ENCODE measurements around the gene SUMO2. TPM values are rescaled to one million over a fixed set of nuclear protein-coding genes. Genes with fewer than 3 reads are reported as not detected.
"Not testable (repeated sequence)": the region's sequence is repeated elsewhere in the genome, so short reads cannot be mapped to it uniquely, and the experiment has no call there.

The SUMO2 gene
- total RNA-seq, 1 donor from 2014 or later, result 365 TPM

- ATAC-seq (ENCODE audit: low read depth) (no peak), DNase-seq (no peak)
- no peak overlapping the region for H3K27ac Mint-ChIP-seq
- no peaks in the 10 kb centered on the region for H3K27me3 Mint-ChIP-seq
- peaks cover 51% of the 10 kb centered on the region for H3K36me3 Mint-ChIP-seq (ENCODE audit: low read depth)
- peaks cover 18% of the 10 kb centered on the region for H3K4me1 Mint-ChIP-seq
- H3K4me3 Mint-ChIP-seq, result no peak overlapping the region
- ChIA-PET POLR2A (interaction anchor here (0.7 to 0.8 kb wide), 2 partner anchors 11 to 212 kb away, joined by 5 to 6 read pairs; no protein-coding TSS in a partner anchor), CTCF (interaction anchor here (1.0 kb wide), 1 partner anchor 60 kb away, joined by 3 read pairs; no protein-coding TSS in a partner anchor)
- no peaks in the 10 kb centered on the region for H3K9me3 Mint-ChIP-seq
- TF ChIP-seq, protein P1, sequence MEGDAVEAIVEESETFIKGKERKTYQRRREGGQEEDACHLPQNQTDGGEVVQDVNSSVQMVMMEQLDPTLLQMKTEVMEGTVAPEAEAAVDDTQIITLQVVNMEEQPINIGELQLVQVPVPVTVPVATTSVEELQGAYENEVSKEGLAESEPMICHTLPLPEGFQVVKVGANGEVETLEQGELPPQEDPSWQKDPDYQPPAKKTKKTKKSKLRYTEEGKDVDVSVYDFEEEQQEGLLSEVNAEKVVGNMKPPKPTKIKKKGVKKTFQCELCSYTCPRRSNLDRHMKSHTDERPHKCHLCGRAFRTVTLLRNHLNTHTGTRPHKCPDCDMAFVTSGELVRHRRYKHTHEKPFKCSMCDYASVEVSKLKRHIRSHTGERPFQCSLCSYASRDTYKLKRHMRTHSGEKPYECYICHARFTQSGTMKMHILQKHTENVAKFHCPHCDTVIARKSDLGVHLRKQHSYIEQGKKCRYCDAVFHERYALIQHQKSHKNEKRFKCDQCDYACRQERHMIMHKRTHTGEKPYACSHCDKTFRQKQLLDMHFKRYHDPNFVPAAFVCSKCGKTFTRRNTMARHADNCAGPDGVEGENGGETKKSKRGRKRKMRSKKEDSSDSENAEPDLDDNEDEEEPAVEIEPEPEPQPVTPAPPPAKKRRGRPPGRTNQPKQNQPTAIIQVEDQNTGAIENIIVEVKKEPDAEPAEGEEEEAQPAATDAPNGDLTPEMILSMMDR (IDR thresholded peaks at IDR 0.05), result no peak
- intact Hi-C loops (cut with micrococcal nuclease), result loop anchor here (5.0 kb wide), 2 partner anchors 77 to 287 kb away; partner anchors contain the start of genes NT5C, OTOP2 and USH1G
Measured at GRCh38 chr17:75209061-75209460, 26.3 kb upstream of the SUMO2 start.

- CTCF ChIA-PET, result interaction anchor here (0.5 to 1.0 kb wide), 2 partner anchors 28 to 61 kb away, joined by 3 read pairs; no protein-coding TSS in a partner anchor
- Mint-ChIP-seq H3K27ac (no peak overlapping the region), H3K36me3 (ENCODE audit: low read depth) (peaks cover 45% of the 10 kb centered on the region), H3K27me3 (no peaks in the 10 kb centered on the region), H3K4me1 (peaks cover 18% of the 10 kb centered on the region), H3K4me3 (peak overlapping the region; percentile 38), H3K9me3 (no peaks in the 10 kb centered on the region)
- POLR2A ChIA-PET, result interaction anchor here (0.6 kb wide), 1 partner anchor 93 kb away, joined by 6 read pairs; no protein-coding TSS in a partner anchor
- TF ChIP-seq, protein P1 (IDR thresholded peaks at IDR 0.05), result no peak
- DNase-seq (no peak), ATAC-seq (ENCODE audit: low read depth) (no peak)
- intact Hi-C loops (cut with micrococcal nuclease), result loop anchor here (5.0 kb wide), 2 partner anchors 76 to 286 kb away; partner anchors contain the start of genes NT5C, OTOP2 and USH1G
Measured at GRCh38 chr17:75208161-75208560, 25.4 kb upstream of the SUMO2 start.

DNA sequence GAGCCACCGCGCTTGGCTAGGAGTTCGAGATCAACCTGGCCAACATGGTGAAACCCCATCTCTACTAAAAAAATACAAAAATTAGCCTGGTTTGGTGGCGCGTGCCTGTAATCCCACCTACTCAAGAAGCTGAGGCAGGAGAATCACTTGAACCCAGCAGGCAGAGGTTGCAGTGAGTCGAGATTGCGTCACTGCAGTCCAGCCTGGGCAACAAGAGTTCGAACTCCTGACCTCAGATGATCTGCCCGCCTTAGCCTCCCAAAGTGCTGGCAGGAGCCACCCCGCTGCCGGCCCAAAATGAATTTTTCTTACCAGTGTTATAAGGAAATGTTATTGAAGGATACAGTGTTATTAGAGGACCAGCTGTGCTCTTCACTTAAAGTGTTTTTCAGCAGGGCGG, 25.0 kb upstream of the SUMO2 start:
- TF ChIP-seq, protein P1 (IDR thresholded peaks at IDR 0.05), result no peak
- Mint-ChIP-seq H3K36me3 (ENCODE audit: low read depth) (peaks cover 41% of the 10 kb centered on the region), H3K27me3 (no peaks in the 10 kb centered on the region), H3K4me1 (peaks cover 18% of the 10 kb centered on the region), H3K27ac (no peak overlapping the region), H3K4me3 (peak overlapping the region; percentile 38), H3K9me3 (no peaks in the 10 kb centered on the region)
- no peak for DNase-seq
- ChIA-PET POLR2A (interaction anchor here (1.0 kb wide), 1 partner anchor 35 kb away, joined by 3 read pairs; no protein-coding TSS in a partner anchor), CTCF (interaction anchor here (0.7 kb wide), 1 partner anchor 106 kb away, joined by 3 read pairs; no protein-coding TSS in a partner anchor)
- ATAC-seq (ENCODE audit: low read depth), result no peak
- intact Hi-C loops (cut with micrococcal nuclease), result loop anchor here (5.0 kb wide), 2 partner anchors 75 to 285 kb away; partner anchors contain the start of genes NT5C, OTOP2 and USH1G

DNA sequence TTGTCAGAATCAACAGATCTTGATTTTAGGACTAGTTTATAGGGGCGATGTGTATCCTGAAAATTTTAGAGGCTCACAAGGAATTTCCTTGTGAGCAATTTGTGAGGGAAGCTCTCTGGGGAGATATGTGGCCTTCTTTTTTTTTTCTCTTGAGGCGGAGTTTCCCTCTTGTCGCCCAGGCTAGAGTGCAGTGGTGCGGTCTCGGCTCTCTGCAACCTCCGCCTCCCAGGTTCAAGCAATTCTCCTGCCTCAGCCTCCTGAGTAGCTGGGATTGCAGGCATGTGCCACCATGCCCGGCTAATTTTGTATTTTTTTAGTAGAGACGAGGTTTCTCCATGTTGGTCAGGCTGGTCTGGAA, 24.3 kb upstream of the SUMO2 start:
- not testable (repeated sequence) for H3K27me3 Mint-ChIP-seq; H3K27ac Mint-ChIP-seq; ATAC-seq (ENCODE audit: low read depth); H3K9me3 Mint-ChIP-seq; DNase-seq
- CTCF ChIA-PET, result interaction anchor here (0.7 to 2.8 kb wide), 3 partner anchors 64 to 246 kb away, joined by 3 to 17 read pairs (median 4); partner anchors contain the start of gene MIF4GD
- POLR2A ChIA-PET, result interaction anchor here (1.0 kb wide), 1 partner anchor 35 kb away, joined by 3 read pairs; no protein-coding TSS in a partner anchor
- Mint-ChIP-seq H3K36me3 (ENCODE audit: low read depth) (peaks cover 37% of the 10 kb centered on the region), H3K4me1 (peaks cover 18% of the 10 kb centered on the region), H3K4me3 (peak overlapping the region; percentile 96)
- intact Hi-C loops (cut with micrococcal nuclease), result loop anchor here (5.0 kb wide), 2 partner anchors 75 to 285 kb away; partner anchors contain the start of genes NT5C, OTOP2 and USH1G

DNA sequence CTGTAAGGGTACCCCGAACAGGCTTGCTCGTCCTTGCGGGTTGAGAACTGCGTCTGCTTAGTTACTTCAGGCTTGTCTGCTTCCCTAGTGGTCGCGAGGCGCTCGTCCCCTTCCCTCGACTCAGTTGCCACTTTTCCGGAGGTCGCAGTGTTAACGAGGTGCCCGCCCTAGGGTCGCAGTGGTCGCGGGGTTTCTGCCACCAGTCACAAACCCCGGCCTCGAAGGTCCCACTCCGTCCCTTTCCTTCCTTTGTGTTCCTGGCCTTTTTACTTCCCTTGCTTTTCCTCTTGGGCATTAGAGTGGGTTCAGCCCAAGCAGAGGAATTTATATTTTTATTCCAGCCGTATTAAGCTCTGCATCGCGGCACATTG, 23.0 kb upstream of the SUMO2 start:
- CTCF ChIA-PET, result interaction anchor here (0.6 to 8.2 kb wide), 7 partner anchors 9 to 248 kb away, joined by 3 to 140 read pairs (median 3); partner anchors contain the start of genes MIF4GD and NT5C
- Mint-ChIP-seq H3K27me3 (no peaks in the 10 kb centered on the region), H3K27ac (peak overlapping the region; percentile 99), H3K36me3 (ENCODE audit: low read depth) (peaks cover 29% of the 10 kb centered on the region), H3K4me1 (peaks cover 22% of the 10 kb centered on the region), H3K4me3 (peak overlapping the region; percentile 96), H3K9me3 (no peaks in the 10 kb centered on the region)
- TF ChIP-seq, protein P1 (IDR thresholded peaks at IDR 0.05), result no peak
- POLR2A ChIA-PET, result interaction anchor here (0.6 to 3.6 kb wide), 14 partner anchors 30 to 383 kb away, joined by 3 to 29 read pairs (median 4); partner anchors contain the start of genes ARMC7, ATP5PD, GGA3 and MIF4GD
- DNase-seq (no peak), ATAC-seq (ENCODE audit: low read depth) (no peak)
- intact Hi-C loops (cut with micrococcal nuclease), result loop anchor here (1.0 to 5.0 kb wide), 6 partner anchors 22 to 332 kb away; partner anchors contain the start of genes GRB2, NT5C, OTOP2 and USH1G

Data from activated B cell treated with CpG ODN at 0.5 μM for 24 hours (primary cell).